Measurements from ENCODE around the gene NUCB2. TPM values are rescaled to one million over a fixed set of nuclear protein-coding genes. Genes with fewer than 3 reads are reported as not detected.

Gene NUCB2
- total and polyA plus RNA-seq, 12 donors: 41.8 to 339 (median 85.5) TPM

DNA sequence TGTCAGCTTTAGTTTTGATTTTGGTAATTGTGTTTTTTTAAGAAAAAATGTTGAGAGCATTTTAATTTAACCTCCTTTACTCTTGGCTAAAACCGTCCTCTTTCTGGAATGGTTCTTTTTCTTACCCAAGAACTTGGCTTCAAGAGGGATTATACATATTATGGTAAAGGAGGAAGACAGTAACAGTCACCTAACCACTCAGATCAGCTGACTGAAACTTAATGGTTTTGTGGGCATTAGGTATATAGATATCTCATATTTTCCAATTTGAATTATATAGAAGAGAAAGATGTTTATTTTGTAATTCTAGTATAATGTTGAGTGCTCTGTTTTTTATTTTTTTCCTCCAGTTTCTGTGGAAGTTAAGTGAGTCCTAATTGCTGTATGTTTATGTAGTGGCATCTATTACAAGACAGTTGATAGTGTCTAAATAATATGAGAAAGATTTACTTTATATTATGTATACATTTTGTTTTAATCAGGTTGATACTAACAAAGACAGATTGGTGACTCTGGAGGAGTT, 38.4 kb downstream of the NUCB2 start:
- H3K9me3 ChIP-seq (replicated peaks in 1 of 3): no peaks in the 10 kb centered on the region
- DNase-seq: no peak
- intact Hi-C loops (cut with DNase I): no loop called here
- no peaks in the 10 kb centered on the region for H3K4me1 ChIP-seq (replicated peaks in 1 of 2)
- H3K27ac ChIP-seq: no peak overlapping the region
- H3K36me3 ChIP-seq (replicated peaks in 1 of 2): peaks cover 0 to 23% of the 10 kb centered on the region in 2 donors
- TF ChIP-seq, protein P1, sequence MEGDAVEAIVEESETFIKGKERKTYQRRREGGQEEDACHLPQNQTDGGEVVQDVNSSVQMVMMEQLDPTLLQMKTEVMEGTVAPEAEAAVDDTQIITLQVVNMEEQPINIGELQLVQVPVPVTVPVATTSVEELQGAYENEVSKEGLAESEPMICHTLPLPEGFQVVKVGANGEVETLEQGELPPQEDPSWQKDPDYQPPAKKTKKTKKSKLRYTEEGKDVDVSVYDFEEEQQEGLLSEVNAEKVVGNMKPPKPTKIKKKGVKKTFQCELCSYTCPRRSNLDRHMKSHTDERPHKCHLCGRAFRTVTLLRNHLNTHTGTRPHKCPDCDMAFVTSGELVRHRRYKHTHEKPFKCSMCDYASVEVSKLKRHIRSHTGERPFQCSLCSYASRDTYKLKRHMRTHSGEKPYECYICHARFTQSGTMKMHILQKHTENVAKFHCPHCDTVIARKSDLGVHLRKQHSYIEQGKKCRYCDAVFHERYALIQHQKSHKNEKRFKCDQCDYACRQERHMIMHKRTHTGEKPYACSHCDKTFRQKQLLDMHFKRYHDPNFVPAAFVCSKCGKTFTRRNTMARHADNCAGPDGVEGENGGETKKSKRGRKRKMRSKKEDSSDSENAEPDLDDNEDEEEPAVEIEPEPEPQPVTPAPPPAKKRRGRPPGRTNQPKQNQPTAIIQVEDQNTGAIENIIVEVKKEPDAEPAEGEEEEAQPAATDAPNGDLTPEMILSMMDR (IDR thresholded peaks at IDR 0.05): no peak
- no peak for TF ChIP-seq POLR2A (IDR thresholded peaks at IDR 0.05)
- WGBS, 4 donors: 87 to 100% (median 91%) methylated on average over 1 of the region's 1 CpG
- no peaks in the 10 kb centered on the region for H3K27me3 ChIP-seq
- H3K4me3 ChIP-seq: no peak overlapping the region

DNA sequence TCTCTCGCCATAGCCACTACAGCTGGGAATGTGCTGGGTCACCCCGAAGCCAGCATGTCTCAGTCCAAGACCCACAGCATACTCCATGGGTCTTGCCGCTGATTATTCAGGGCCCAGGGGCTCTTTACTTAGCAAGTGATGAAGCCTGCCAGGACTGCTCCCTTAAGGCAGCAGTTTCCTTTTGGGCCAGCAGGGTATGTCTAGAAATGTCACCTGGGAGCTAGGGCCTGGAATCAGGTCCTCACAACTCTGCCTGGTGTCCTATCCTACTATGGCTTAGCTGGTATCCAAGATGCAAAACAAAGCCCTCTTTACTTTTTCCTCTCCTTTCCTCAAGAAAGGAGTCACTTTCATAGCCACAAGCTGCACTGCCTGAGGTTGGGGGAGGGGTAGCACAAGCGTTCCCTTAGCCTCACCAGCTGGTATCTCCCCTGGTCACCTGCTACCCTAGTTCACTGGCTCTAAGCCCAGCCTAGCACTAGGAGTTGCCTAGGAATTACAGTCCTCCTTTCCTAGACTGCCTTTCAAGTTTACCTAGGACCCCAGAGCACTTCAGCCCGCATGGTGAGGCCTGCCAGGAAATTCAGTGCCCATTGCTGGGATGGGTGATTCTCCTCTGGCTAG, 52.4 kb downstream of the NUCB2 start:
- H3K4me3 ChIP-seq: no peak overlapping the region
- H3K27me3 ChIP-seq: no peaks in the 10 kb centered on the region
- no peaks in the 10 kb centered on the region for H3K4me1 ChIP-seq (replicated peaks in 1 of 2)
- 94 to 100% (median 99%) methylated on average over 4 to 5 of the region's 5 CpGs for WGBS, 4 donors
- intact Hi-C loops (cut with DNase I): no loop called here
- no peak for TF ChIP-seq POLR2A (IDR thresholded peaks at IDR 0.05)
- TF ChIP-seq, protein P1 (IDR thresholded peaks at IDR 0.05): no peak
- peaks cover 0 to 10% of the 10 kb centered on the region in 2 donors for H3K36me3 ChIP-seq (replicated peaks in 1 of 2)
- H3K27ac ChIP-seq: no peak overlapping the region
- no peaks in the 10 kb centered on the region for H3K9me3 ChIP-seq (replicated peaks in 1 of 3)
- DNase-seq: no peak

DNA sequence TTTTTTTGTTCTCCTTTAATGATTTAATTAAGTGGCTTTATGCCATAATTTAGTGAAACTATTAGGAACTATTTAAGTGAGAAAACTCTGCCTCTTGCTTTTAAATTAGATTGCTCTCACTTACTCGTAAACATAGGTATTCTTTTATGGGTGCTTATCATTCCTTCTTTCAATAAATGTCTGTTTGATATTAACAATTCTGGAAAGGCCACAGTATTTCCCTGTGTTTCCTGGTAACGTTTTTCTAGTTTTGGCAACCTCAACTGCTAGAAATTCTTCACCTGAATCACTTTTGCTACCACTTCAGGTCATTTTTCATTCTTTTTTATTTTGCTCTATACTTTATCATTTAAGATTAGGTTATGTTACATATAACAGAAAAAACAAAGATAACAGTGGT, 55.1 kb downstream of the NUCB2 start:
- no peaks in the 10 kb centered on the region for H3K27me3 ChIP-seq
- no peak overlapping the region for H3K4me3 ChIP-seq
- 73 to 85% (median 83%) methylated on average over 2 of the region's 2 CpGs for WGBS, 4 donors
- peaks cover 0 to 10% of the 10 kb centered on the region in 2 donors for H3K36me3 ChIP-seq (replicated peaks in 1 of 2)
- intact Hi-C loops (cut with DNase I): no loop called here
- TF ChIP-seq POLR2A (IDR thresholded peaks at IDR 0.05): no peak
- no peak for DNase-seq
- no peaks in the 10 kb centered on the region for H3K9me3 ChIP-seq (replicated peaks in 1 of 3)
- H3K27ac ChIP-seq: no peak overlapping the region
- no peaks in the 10 kb centered on the region for H3K4me1 ChIP-seq (replicated peaks in 1 of 2)

DNA sequence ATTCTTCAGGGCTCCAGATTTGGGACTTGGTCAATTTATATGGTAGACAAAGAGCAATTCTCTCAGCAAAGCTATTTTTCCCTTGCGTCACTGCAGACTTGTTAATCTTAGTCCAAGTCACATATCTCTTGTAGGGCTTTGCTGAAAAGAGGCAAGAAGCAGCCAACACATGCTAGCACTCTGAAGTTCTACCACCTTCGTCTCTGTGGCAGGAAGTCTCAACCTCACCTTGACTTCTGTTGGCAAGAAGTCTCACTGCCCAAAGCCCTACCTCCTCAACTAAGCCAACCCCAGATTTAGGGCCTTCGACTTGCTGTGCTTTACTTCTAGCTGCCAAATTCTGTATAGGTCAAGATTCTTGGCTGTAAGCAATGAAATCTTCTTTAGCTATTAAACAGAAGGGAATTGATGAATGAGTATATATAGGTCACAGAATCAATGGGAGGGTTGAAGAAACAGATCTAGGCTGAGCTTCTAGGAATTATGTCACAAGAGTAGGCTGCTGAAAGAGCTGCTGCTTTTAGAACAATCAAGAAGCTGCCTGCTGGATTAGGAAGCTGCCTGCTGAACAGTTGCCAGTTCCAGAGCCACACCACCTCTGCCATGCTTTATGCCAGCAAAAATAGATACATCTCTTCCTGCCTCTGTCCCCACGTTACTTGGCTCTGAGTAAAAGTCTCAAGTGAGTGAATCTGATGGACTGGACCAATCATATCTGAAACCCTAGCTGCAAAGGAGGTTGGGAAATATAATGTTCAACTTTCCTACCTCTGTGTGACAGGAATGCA, 57.5 kb downstream of the NUCB2 start:
- H3K9me3 ChIP-seq (replicated peaks in 1 of 3): no peaks in the 10 kb centered on the region
- WGBS, 4 donors: 85 to 90% (median 87%) methylated on average over 4 of the region's 4 CpGs
- no peaks in the 10 kb centered on the region for H3K4me1 ChIP-seq (replicated peaks in 1 of 2)
- intact Hi-C loops (cut with DNase I): no loop called here
- TF ChIP-seq POLR2A (IDR thresholded peaks at IDR 0.05): no peak
- TF ChIP-seq, protein P1 (IDR thresholded peaks at IDR 0.05): no peak
- no peak for DNase-seq
- no peak overlapping the region for H3K27ac ChIP-seq
- H3K4me3 ChIP-seq: no peak overlapping the region
- no peaks in the 10 kb centered on the region for H3K27me3 ChIP-seq
- peaks cover 0 to 10% of the 10 kb centered on the region in 2 donors for H3K36me3 ChIP-seq (replicated peaks in 1 of 2)
